GM12878 (cell line): ENCODE data around the gene CHRNB2. TPM values are rescaled to one million over a fixed set of nuclear protein-coding genes. Genes with fewer than 3 reads are reported as not detected.

Experiments used
- ESRRA ChIP-seq: IDR thresholded peaks from 2 replicates; pipeline ENCODE4 v1.6.1; 2012; ENCODE audit warnings: mild to moderate bottlenecking, low read length, improper control_type of control experiment
- GABPA ChIP-seq: IDR thresholded peaks from 2 replicates; pipeline ENCODE4 v1.6.1; 2014; ENCODE audit warnings: antibody characterized with exemption, low read depth, mild to moderate bottlenecking, inconsistent platforms
- GATAD2B ChIP-seq: fragments of 450-650 bp; conservative IDR thresholded peaks from 2 replicates; pipeline ENCODE4 v1.6.1; 2017; ENCODE audit warnings: low read depth, mild to moderate bottlenecking, moderate library complexity
- IRF5 ChIP-seq: fragments of 450-650 bp; IDR thresholded peaks from 2 replicates; pipeline ENCODE4 v1.6.1; 2017; ENCODE audit warnings: borderline replicate concordance
- MTA2 ChIP-seq: fragments of 450-650 bp; IDR thresholded peaks from 2 replicates; pipeline ENCODE4 v1.6.1; 2016; ENCODE audit warnings: low read depth, mild to moderate bottlenecking, moderate library complexity
- MYB ChIP-seq: fragments of 150-350 bp; IDR thresholded peaks from 2 replicates; pipeline ENCODE4 v1.6.1; 2014; ENCODE audit warnings: mild to moderate bottlenecking, low read depth, low read length, borderline replicate concordance
- PAX5 ChIP-seq: IDR thresholded peaks from 2 replicates; pipeline ENCODE4 v1.6.1; 2011; ENCODE audit warnings: low read depth, low read length, borderline replicate concordance
- RELA ChIP-seq: fragments of 450-650 bp; IDR thresholded peaks from 2 replicates; pipeline ENCODE4 v1.8.0; 2014; ENCODE audit warnings: borderline replicate concordance; ENCODE audit not compliant: partially characterized antibody
- TCF12 ChIP-seq: IDR thresholded peaks from 2 replicates; pipeline ENCODE4 v1.6.1; 2011; ENCODE audit warnings: low read depth, mild to moderate bottlenecking, low read length
- ZBTB33 ChIP-seq: fragments of 450-650 bp; IDR thresholded peaks from 2 replicates; pipeline ENCODE4 v1.6.1; 2017; ENCODE audit warnings: mild to moderate bottlenecking
- polyA plus RNA-seq, 11 experiments: library from polyadenylated mRNA; depleted of rRNA in 4 of 11; unstranded in 6 of 11; stranded (reverse) in 5 of 11; fragments of >200 nt; fragmentation: Nextera tagmentation in 4 of 11; fragmentation: Illumina TruSeq in 1 of 11; extraction: Ambion mirVana in 4 of 11; extraction: Trizol in 1 of 11; gene quantifications; 1 replicate in 1 of 11; 2 replicates in 10 of 11; pipeline versions ENCODE4 v1.2.1 to v1.2.3, GENCODE V29; 2011 to 2016; ENCODE audit warnings: inconsistent platforms in 2 of 11, missing spikeins in 2 of 11, low read depth in 1 of 11
- total RNA-seq, 4 experiments: library from RNA; depleted of rRNA in 3 of 4; stranded (reverse); fragments of >200 nt in 3 of 4; fragmentation: Illumina TruSeq in 1 of 4; extraction: Trizol in 1 of 4; gene quantifications; 2 replicates each; pipeline versions ENCODE4 v1.2.1 to v1.2.3, GENCODE V29; 2013 to 2021
- TF ChIP-seq, protein P1 (sequence below): fragments of 450-650 bp; IDR thresholded peaks from 2 replicates; pipeline ENCODE4 v1.6.1; 2017; ENCODE audit warnings: antibody characterized with exemption, mild to moderate bottlenecking, moderate library complexity

CHRNB2 gene
- total and polyA plus RNA-seq, 10 of the 15 experiments (the other 5 are each of a cell fraction or from before 2014, with no cell fraction given), result 0.01 to 0.11 (median 0.03) TPM; not detected in 6

DNA sequence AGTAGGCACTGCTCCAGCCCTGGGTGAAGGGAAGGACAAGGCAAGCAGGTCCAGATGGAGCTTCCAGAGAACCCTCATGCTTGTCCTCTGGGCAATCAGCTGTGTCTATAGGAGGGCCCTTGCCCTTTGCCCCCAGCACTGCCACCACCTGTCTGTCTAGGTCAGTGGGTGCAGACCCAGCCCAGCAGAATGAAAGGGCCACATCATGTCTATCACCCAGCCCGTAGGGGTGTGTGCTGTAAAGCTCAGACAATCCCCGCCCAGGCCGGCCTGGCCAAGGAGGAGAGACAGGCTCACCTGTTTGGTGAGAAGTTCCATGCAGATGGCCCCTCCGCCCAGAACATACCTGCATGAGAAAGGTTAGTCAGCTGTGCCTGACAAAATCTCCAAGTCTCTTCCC, 16.1 kb upstream of the CHRNB2 start (continued):
- TF ChIP-seq IRF5 (no peak), MTA2 (no peak), PAX5 (no peak), MYB (no peak), GATAD2B (no peak), GABPA (no peak), TCF12 (no peak), ZBTB33 (no peak), RELA (no peak), ESRRA (no peak)
- TF ChIP-seq, protein P1, sequence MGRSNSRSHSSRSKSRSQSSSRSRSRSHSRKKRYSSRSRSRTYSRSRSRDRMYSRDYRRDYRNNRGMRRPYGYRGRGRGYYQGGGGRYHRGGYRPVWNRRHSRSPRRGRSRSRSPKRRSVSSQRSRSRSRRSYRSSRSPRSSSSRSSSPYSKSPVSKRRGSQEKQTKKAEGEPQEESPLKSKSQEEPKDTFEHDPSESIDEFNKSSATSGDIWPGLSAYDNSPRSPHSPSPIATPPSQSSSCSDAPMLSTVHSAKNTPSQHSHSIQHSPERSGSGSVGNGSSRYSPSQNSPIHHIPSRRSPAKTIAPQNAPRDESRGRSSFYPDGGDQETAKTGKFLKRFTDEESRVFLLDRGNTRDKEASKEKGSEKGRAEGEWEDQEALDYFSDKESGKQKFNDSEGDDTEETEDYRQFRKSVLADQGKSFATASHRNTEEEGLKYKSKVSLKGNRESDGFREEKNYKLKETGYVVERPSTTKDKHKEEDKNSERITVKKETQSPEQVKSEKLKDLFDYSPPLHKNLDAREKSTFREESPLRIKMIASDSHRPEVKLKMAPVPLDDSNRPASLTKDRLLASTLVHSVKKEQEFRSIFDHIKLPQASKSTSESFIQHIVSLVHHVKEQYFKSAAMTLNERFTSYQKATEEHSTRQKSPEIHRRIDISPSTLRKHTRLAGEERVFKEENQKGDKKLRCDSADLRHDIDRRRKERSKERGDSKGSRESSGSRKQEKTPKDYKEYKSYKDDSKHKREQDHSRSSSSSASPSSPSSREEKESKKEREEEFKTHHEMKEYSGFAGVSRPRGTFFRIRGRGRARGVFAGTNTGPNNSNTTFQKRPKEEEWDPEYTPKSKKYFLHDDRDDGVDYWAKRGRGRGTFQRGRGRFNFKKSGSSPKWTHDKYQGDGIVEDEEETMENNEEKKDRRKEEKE, result no peak
